HG03565 (cell line): Measurements from ENCODE around the gene DTNA.

Experiments
- ATAC-seq: cut with Tn5 transposase; IDR thresholded peaks from one replicate; pipeline ENCODE4 v1.9.1; 2021; ENCODE audit warnings: mild to moderate bottlenecking, moderate library complexity; ENCODE audit not compliant: unreplicated experiment

DTNA gene

GRCh38 chr18:34928754-34929335 lies 218.7 kb downstream of the DTNA start:
- ATAC-seq = no peak

DNA sequence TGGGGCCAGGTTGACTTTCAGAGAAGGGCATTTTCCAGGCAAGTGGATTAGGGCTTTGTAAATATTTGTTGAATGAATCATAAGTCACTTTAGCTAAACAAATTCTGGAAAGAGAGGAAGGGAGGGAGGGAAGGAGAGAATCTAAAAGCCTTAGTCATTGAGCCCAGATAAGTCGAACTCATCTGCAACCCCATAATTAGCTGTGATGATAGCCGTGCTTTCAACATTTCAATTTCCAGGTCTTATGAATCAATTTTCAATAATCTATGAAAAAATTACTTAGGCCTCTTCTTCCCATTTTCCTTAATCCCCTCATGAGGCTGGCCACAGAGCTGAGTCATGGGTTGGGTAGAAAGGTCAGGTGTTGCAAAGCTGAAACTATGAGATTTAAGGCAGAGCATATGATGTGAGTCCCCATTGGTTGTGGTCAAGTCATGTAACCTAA lies 219.3 kb downstream of the DTNA start:
- no peak for ATAC-seq

- ATAC-seq = no peak
These were observed 222.3 kb downstream of the DTNA start for GRCh38 chr18:34932363-34932762.

DNA sequence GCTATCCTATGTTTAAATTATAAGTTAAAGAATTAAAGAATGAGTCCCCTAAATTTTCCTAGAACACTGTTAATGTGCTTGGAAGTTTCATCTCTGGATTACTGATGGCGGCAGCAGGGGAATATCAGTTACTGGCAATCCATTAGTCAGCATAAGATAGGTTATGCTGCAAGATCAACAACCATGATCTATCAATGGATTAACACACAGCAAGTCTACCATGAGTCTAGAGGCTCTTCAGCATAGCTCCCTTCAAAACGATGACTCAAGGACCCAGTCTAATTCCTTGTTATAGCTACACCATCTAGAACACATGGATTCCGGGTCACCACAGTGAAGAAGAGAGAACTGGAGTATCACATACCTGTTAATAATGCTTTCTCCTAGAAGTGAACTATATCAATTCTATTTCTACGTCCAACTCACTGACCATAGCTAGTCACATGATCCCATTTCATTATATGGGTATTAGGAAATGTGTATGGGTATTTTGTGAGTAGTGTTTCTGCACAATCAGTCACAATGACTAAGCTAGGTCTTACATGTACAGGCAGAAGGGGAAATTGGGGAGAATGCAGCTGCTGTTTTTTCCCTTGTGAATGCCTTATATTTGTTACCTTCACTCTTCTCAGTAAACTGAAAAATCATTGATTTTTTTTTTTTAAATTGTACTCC lies 222.8 kb downstream of the DTNA start:
- no peak for ATAC-seq

- no peak for ATAC-seq
These were observed 224.0 kb downstream of the DTNA start for GRCh38 chr18:34933909-34934661.

- ATAC-seq = no peak
These were observed 226.7 kb downstream of the DTNA start for GRCh38 chr18:34936772-34937171.

- ATAC-seq = no peak
These were observed 228.0 kb downstream of the DTNA start for GRCh38 chr18:34938090-34938489.
